Adrenal gland (tissue), 5 donors: ENCODE results near the gene CDCA4.

Experiments
- POLR2A ChIP-seq, 2 donors: fragments of 450-650 bp; IDR thresholded peaks; one replicate each; pipeline ENCODE4 v1.6.1; 2017; ENCODE audit warnings: antibody characterized with exemption in 2 of 2, mild to moderate bottlenecking in 2 of 2, moderate library complexity in 1 of 2
- TF ChIP-seq, protein P1 (sequence below), 6 experiments: fragments of 450-650 bp in 4 of 6; fragments of 200-600 bp in 2 of 6; sonication (generic) in 1 of 6; IDR thresholded peaks; 1 replicate in 5 of 6; 2 replicates in 1 of 6; pipeline versions ENCODE4 v1.5.1 to v1.8.0; 2016 to 2021; ENCODE audit warnings: antibody characterized with exemption in 6 of 6, mild to moderate bottlenecking in 2 of 6, moderate library complexity in 1 of 6
- donor health status: DM: no; HTN: no; CAD: no.

DNA sequence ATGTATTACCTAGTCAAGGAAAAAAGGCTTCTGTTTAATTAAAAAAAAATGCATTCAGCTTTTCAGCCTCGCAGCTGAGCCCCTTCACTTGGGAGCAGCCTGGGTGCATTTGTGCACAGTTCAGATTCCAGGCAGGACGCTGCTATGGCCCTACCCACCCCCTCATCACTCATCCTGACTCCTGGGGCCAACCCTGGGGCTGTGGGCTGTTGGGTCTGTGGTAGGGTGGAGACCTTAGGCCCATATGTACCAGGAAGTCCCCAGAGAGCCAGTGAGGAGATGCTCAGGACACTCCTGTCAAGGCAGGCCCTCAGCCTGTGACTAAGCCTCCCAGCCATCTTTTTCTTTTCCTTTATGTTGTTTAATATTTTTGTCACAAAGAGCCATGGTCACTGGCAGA lies 9.3 kb upstream of the CDCA4 start:
- TF ChIP-seq, protein P1, sequence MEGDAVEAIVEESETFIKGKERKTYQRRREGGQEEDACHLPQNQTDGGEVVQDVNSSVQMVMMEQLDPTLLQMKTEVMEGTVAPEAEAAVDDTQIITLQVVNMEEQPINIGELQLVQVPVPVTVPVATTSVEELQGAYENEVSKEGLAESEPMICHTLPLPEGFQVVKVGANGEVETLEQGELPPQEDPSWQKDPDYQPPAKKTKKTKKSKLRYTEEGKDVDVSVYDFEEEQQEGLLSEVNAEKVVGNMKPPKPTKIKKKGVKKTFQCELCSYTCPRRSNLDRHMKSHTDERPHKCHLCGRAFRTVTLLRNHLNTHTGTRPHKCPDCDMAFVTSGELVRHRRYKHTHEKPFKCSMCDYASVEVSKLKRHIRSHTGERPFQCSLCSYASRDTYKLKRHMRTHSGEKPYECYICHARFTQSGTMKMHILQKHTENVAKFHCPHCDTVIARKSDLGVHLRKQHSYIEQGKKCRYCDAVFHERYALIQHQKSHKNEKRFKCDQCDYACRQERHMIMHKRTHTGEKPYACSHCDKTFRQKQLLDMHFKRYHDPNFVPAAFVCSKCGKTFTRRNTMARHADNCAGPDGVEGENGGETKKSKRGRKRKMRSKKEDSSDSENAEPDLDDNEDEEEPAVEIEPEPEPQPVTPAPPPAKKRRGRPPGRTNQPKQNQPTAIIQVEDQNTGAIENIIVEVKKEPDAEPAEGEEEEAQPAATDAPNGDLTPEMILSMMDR (IDR thresholded peaks at IDR 0.05), result no peak
- no peak for TF ChIP-seq POLR2A (IDR thresholded peaks at IDR 0.05)
